Measurements from ENCODE around the gene TRABD. TPM values are rescaled to one million over a fixed set of nuclear protein-coding genes. Genes with fewer than 3 reads are reported as not detected.
A peak's percentile ranks its signal among the peaks of the same experiment; 100 is the strongest.

TRABD gene
- total RNA-seq, 1 donor, result 21.6 TPM

DNA sequence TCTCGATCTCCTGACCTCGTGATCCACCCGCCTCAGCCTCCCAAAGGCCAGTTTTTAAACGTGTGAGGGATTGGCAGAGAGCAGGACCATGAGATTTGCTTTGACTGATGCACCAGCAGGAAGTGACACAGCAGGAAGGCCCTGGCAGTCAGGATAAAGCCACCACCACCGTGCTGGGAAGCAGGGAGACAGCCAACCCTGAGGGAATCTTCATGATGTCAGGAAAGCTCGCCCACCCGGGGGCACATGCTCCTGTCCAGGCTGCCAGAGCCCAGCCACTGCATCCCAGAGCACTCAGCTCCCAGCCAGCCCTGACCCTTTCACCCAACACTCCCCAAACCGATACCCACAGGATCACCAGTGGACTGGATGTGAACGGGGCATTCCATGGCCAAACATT is 53.0 kb downstream of the TRABD start:
- H3K4me3 ChIP-seq (ENCODE audit: low read depth, low read length), result no peak overlapping the region
- no peak for DNase-seq (ENCODE audit: low read depth)
- no peak for TF ChIP-seq CTCF (IDR thresholded peaks at IDR 0.05; ENCODE audit: insufficient read depth, low read depth, low read length)

- H3K4me3 ChIP-seq (ENCODE audit: low read depth, low read length), result peak overlapping the region; percentile 94
- no peak for TF ChIP-seq CTCF (IDR thresholded peaks at IDR 0.05; ENCODE audit: insufficient read depth, low read depth, low read length)
- peak; percentile 23 for DNase-seq (ENCODE audit: low read depth)
Observed at GRCh38 chr22:50242406-50242949, 56.8 kb downstream of the TRABD start.

- H3K4me3 ChIP-seq (ENCODE audit: low read depth, low read length), result peak overlapping the region; percentile 94
- DNase-seq (ENCODE audit: low read depth), result no peak
- no peak for TF ChIP-seq CTCF (IDR thresholded peaks at IDR 0.05; ENCODE audit: insufficient read depth, low read depth, low read length)
Observed at GRCh38 chr22:50243685-50244419, 58.1 kb downstream of the TRABD start.

DNA sequence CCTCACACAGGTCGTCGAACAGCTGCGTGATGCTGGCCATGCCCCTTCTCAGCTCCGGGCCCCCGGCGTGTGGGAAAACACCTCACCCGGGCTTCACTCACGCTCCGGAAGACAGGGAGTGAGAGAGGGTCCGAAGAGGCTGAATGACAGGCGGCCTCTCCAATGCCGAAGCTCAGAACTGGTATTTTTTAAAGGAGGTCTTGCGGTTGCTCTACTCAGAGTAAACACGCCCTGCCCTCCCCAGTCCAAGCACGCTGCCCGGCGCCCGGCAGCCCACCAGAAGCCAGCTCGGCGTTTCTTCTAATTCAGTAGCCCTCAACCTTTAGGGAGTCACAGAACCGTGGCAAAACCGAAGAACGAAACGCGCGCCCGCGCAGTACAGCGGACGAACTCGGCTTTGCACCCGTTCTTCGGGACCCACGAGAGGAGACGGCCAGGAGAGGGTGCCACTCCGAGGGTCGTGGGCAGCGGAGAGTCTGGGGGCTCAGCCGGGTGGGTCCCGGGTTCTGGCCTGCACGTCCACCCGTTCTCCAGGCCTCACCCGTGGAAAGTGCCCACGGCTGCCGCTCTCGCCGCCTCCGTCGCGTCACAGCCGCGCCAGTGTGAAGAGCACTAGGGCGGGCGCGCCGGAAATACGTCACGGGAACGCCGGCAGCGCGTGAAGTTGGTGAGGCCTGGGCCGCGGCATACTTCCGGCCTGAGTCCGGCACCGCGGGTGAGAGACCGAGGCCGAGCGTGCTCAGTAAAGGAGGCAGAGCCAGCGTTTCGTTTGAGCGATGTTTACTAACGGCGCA is 58.9 kb downstream of the TRABD start, which contains the start of gene TUBGCP6:
TSS of gene TUBGCP6 (minus strand) at position 604 of the 794 bp plus-strand sequence. CDS start at position 40, 564 bp downstream.
- TF ChIP-seq CTCF (IDR thresholded peaks at IDR 0.05; ENCODE audit: insufficient read depth, low read depth, low read length), result peak; percentile 27
- peak; percentile 95 for DNase-seq (ENCODE audit: low read depth)
- H3K4me3 ChIP-seq (ENCODE audit: low read depth, low read length), result peak within 1 kb of the TSS; percentile 94

- DNase-seq (ENCODE audit: low read depth), result no peak
- TF ChIP-seq CTCF (IDR thresholded peaks at IDR 0.05; ENCODE audit: insufficient read depth, low read depth, low read length), result no peak
- H3K4me3 ChIP-seq (ENCODE audit: low read depth, low read length), result peak overlapping the region; percentile 94
Observed at GRCh38 chr22:50245214-50246072, 59.7 kb downstream of the TRABD start.
